RKO (cell line): ENCODE measurements around the gene DIP2C.

Experiments used
- DNase-seq: peaks from one replicate; pipeline ENCODE4 v3.0.0-alpha.2; 2016; ENCODE audit warnings: low spot score

The DIP2C gene

DNA sequence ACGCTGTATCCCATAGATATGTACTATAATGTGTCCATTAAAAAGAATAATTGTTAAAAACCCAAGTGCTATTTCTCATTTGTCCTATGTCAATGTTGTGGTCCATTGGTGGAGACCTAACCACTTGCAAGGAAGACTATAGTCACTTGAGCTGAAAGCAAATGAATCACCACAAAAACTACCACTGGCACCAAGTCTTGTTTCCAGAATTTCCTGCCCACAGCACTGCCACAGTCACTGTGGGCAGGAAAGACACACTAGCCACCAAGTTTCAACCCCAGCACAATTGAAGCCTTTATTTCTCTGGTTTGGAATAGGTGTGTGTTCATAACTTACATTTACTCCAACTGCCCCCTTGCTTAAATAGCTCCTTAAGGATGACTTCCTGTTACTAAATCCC lies 12.4 kb downstream of the DIP2C start:
- no peak for DNase-seq

DNA sequence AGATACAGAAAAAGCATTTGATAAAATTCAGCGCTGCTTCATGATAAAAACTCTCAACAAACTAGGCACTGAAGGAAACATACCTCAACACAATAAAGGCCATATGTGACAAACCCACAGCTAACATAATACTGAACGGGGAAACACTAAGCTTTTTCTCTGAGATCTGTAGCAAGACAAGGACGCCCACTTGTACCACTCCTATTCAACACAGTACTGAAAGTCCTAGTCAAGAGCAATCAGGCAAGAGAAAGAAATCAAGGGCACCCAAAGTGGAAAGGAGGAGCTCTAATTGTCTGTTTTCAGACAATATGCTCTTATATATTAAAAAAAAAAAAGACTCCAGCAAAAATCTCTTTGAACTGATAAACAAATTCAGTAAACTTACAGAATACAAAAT lies 13.3 kb downstream of the DIP2C start:
- no peak for DNase-seq

GRCh38 chr10:675532-675931 lies 13.9 kb downstream of the DIP2C start:
- no peak for DNase-seq

DNA sequence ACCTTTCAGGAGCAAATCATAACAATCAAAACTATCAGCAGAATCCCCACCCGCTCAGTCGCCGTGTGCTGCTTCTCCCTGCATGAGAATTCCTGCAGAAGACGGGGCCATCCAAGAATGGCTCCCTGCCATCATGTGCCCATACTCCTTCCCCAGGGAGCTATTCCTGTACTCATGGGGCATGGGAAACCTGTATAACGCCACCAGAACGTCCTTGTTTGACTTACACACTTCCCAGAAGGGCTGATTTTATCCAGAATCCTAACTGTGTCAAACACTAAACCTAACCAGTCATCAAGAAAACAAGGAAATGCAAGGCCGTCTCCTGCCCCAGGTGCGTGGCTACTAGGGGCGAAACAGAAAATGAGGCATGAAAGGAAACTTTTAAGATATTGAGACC lies 16.0 kb downstream of the DIP2C start:
- DNase-seq = no peak

GRCh38 chr10:672992-673391 lies 16.5 kb downstream of the DIP2C start:
- no peak for DNase-seq

DNA sequence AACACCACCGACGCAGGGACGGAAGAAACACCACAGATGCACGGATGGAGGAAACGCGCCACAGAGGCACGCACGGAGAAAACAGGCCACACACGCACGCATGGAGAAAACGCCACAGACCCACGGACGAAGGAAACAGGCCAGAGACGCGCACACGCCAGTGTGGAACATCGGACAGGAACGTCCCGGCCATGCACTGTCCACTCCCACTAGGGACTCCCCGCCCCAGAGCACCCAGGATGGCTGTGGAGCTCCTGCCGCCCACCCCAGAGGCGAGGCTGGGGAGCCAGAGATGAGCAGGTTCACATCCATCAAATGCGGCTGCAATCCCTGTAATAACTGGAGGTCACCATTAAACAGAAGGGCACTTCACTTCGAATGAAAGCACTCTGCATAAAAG lies 17.3 kb downstream of the DIP2C start:
- DNase-seq = no peak

- DNase-seq = no peak
Measured at GRCh38 chr10:670990-671389, 18.5 kb downstream of the DIP2C start.

DNA sequence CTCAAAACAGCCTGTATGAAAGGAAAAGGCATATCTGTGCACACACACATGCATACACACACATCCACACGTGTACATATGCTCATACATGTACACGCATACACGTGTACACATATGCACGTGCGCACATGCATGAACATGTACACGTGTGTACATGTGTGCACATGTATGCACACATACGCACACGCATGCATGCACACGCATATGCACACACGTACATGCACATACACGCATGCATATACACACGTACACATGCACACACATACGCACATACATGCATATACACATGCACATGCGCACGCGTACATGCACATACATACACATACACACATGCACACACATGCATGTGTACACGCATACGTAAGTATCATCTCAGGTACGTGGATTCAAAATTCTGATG lies 19.4 kb downstream of the DIP2C start:
- DNase-seq = no peak

DNA sequence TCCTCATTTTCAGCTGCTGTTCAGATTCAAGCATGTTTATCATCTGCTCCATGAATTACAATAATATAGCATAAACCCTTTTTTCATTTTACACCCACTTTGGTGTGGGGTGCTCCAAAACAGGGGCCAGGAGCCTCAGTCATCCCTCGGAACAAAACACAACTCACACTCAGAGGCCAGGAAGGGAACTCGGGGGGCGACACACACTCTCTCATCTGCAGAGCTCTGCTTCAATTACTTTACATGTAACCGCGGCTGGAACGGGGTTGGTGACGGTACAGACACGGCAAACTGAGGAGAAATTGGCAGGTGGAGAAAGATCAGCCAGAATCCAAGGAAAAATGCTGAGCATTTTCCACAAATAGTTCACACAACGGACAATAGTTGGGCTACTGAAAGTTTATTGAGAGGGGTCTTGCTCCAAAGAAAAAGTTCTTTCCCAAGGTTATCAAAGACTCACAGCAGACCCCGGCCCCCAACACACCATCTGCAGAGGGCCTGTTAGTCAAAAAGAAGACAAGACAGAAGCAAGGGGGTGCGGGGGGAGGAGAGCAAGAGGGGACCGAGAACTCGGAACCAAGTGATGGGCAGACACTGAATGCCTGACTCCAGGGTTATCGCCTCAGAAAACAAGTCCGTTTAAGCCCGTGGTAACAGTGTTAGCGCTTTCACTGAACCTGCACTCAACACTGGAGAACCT lies 20.5 kb downstream of the DIP2C start:
- DNase-seq = no peak

- DNase-seq = no peak
Measured at GRCh38 chr10:667602-668143, 21.8 kb downstream of the DIP2C start.

- no peak for DNase-seq
Measured at GRCh38 chr10:667096-667495, 22.4 kb downstream of the DIP2C start.

GRCh38 chr10:666237-667012 lies 23.0 kb downstream of the DIP2C start:
- DNase-seq = no peak

DNA sequence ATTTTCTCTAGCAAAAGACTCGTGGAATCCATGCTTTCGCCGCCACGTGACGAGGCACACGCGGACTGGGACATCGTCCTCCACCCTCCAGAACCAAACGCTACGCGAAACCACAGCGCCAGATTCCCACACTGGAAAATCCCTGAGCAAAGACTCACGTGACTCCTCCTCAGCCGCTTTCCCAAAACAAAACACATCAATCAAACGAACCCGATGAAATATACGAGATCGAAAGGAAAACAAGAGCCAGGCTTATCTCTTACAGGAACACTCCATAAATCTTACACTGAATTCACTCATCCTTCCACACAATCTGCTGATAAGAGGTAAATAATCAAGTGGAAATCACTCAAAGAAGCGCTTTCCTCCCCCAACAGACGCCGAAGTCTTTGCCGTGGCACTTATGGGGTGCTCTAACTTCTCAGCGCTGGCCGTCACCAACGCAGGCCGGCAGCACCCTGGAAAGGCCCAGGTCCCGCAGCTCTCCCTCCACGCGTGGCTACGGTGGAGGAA lies 23.8 kb downstream of the DIP2C start:
- no peak for DNase-seq

DNA sequence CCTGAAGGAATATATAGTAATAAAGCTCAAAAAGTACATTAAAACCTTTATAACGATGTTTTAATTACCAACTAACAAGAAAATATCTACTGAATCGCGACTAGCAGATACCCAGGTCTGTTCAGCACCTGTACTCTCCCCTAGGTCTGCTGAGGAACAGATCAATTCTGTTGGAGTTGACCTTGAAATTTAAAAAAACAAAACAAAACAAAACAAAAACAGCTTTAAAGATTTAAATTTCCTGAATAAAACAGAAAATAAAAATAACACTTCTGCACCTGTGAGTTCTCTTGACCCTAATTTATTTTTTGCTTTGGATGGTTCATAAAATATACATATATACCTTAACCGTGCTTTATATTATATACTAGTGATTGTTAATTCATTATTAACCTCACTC lies 24.6 kb downstream of the DIP2C start:
- no peak for DNase-seq

DNA sequence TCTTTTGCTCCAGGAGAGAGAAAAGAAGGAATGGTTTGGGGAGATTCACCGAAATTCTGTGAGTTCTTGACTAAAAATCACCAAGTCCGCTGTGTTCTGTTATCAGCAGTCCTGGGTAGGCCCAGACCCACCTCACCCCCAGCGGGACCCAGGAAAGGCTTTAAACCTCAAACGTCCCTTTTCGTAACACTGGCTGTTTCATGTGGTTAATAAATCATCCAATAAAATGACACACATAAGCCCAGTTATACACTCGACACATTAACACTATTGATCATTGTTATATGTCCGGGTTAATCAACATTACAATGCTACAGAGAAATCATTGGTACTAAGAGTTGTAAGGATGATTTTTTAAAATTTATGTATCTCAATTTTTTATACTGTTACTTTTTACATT lies 25.2 kb downstream of the DIP2C start:
- no peak for DNase-seq

DNA sequence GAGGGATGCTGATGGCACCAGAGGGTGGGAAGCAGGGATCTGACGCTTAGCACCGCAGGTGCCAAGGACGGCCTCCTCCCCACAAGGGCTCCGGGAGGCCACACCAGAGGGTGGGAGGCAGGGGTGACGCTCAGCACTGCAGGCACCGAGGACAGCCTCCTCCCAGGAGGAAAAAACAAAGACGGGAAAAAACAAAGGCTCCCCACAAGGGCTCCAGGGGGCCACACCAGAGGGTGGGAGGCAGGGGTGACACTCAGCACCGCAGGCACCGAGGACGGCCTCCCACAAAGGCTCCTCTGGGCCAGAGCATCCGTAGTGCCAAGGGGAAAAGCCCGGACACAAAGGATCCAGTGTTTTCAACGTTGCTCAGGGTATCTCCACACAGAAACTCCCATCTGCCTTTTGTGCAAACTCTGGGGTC lies 25.6 kb downstream of the DIP2C start:
- no peak for DNase-seq

DNA sequence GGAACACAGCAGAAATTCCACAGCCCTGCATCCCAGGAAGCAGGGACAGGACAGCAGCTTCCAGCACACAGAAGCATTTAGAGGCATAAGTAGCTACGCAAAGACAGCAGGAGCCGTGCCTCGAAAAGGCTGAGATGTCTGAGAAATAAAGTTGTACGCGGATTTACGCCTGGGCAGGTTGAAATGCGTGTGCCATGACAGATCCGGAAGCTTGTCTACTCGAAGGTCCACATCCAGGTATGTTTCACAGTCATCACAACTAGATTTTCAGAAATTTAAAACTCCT lies 26.1 kb downstream of the DIP2C start:
- DNase-seq = no peak

DNA sequence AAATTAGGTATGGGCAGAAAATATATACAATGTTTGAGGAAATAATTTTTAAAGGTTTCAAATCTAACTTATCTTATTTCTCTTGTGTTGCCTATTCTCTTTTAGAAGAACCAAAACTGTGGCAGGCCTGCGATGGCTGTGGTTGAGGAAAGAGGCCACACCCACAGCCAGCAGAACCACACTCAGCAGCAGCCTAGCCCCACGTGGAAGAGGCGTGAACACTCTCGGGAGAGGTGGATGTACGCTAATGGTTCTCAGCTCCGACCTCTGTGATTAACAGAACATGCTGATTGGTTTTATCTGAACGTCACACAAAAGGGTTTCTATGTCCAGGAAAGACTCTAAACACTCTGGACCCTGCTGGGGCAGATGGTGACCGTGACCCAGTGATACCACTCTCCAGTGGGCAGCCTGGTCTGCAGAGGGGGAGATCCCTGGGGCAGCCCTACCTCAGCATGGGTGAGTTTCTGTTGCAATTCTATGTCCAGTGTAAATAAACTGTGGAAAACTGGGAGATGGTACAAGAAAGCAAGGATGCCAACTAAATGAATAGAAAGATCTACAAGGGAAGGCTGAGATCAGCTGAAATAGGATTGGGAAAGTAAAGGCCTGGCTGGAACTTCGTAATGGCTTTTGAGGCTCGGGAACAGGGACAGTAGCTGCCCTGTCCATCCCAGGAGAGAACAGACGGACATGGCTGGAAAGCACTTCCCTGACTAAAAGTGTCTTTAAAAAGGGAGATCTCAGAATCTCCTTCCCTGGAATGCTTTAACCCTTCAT lies 26.6 kb downstream of the DIP2C start:
- no peak for DNase-seq

- no peak for DNase-seq
Measured at GRCh38 chr10:662223-662605, 27.3 kb downstream of the DIP2C start.

GRCh38 chr10:661597-662222 lies 27.8 kb downstream of the DIP2C start:
- no peak for DNase-seq

GRCh38 chr10:660970-661596 lies 28.4 kb downstream of the DIP2C start:
- no peak for DNase-seq
